Stimulated activated CD8-positive, alpha-beta memory T cell treated with anti-CD3 and anti-CD28 coated beads, Interleukin-4, amount 100 ng/mL, for 4 hours (primary cell): ENCODE data around the gene OR10J1.
"Not testable (repeated sequence)": the region's sequence is repeated elsewhere in the genome, so short reads cannot be mapped to it uniquely, and the experiment has no call there.

Source experiments
- DNase-seq, 2 donors: peaks; one replicate each; pipeline ENCODE4 v3.0.0-alpha.2; 2020; ENCODE audit warnings: low read depth in 2 of 2, low spot score in 1 of 2

Gene OR10J1

GRCh38 chr1:159439422-159439821 is at the start of gene OR10J1:
TSS of gene OR10J1 (plus strand) at chr1:159439722. CDS start at chr1:159439792, 70 bp downstream.
- no peak for DNase-seq

- DNase-seq, result no peak
These were observed 32.7 kb upstream of the OR10J1 start for GRCh38 chr1:159406821-159407220.

- DNase-seq, result no peak
These were observed 30.6 kb upstream of the OR10J1 start for GRCh38 chr1:159408862-159409400.

GRCh38 chr1:159421821-159422220 is 17.7 kb upstream of the OR10J1 start:
- no peak for DNase-seq

GRCh38 chr1:159428536-159428935 is 11.0 kb upstream of the OR10J1 start:
- DNase-seq, result no peak

GRCh38 chr1:159429074-159429861 is 10.3 kb upstream of the OR10J1 start:
- no peak for DNase-seq

GRCh38 chr1:159430985-159431384 is 8.5 kb upstream of the OR10J1 start:
- DNase-seq, result no peak

GRCh38 chr1:159431904-159432303 is 7.6 kb upstream of the OR10J1 start, which contains the start of gene OR10J4:
TSS of gene OR10J4 (plus strand) at chr1:159432204.
- no peak for DNase-seq

- DNase-seq, result no peak
These were observed 3.1 kb upstream of the OR10J1 start for GRCh38 chr1:159436469-159436868.

GRCh38 chr1:159441360-159441759 is 1.8 kb downstream of the OR10J1 start:
- DNase-seq, result no peak

- no peak for DNase-seq
These were observed 2.9 kb downstream of the OR10J1 start for GRCh38 chr1:159442428-159442827.

GRCh38 chr1:159443066-159443750 is 3.7 kb downstream of the OR10J1 start:
- DNase-seq, result no peak

GRCh38 chr1:159444511-159444910 is 5.0 kb downstream of the OR10J1 start:
- no peak for DNase-seq

GRCh38 chr1:159448181-159448580 is 8.7 kb downstream of the OR10J1 start:
- DNase-seq, result no peak

- not testable (repeated sequence) for DNase-seq
These were observed 10.1 kb downstream of the OR10J1 start for GRCh38 chr1:159449605-159450004.

- no peak for DNase-seq
These were observed 20.0 kb downstream of the OR10J1 start for GRCh38 chr1:159459551-159459950.

GRCh38 chr1:159465191-159465603 is 25.7 kb downstream of the OR10J1 start:
- DNase-seq, result no peak

- DNase-seq, result no peak
These were observed 28.8 kb downstream of the OR10J1 start for GRCh38 chr1:159468321-159468720.

- no peak for DNase-seq
These were observed 30.5 kb downstream of the OR10J1 start for GRCh38 chr1:159469921-159470533.

GRCh38 chr1:159473335-159473734 is 33.8 kb downstream of the OR10J1 start:
- no peak for DNase-seq

GRCh38 chr1:159474926-159475325 is 35.4 kb downstream of the OR10J1 start:
- DNase-seq, result no peak

- DNase-seq, result no peak
These were observed 44.0 kb downstream of the OR10J1 start for GRCh38 chr1:159483501-159483900.
